GM23338 (cell line): ENCODE results near the gene SFR1. TPM values are rescaled to one million over a fixed set of nuclear protein-coding genes. Genes with fewer than 3 reads are reported as not detected.
A peak's percentile ranks its signal among the peaks of the same experiment; 100 is the strongest.

Experiments used
- ATAC-seq: fragments of 200-7000 bp; cut with Tn5 transposase; 3 replicates; pipeline ENCODE4 v1.9.1; 2020
- DNase-seq: peaks from one replicate; pipeline ENCODE4 v3.0.0-alpha.2; 2015; ENCODE audit warnings: low spot score
- H2AFZ ChIP-seq: fragments of 200-600 bp; sonication (generic); 2 replicates; pipeline ENCODE4 v1.8.0; 2016; ENCODE audit warnings: antibody characterized with exemption, mild to moderate bottlenecking, moderate library complexity
- H3F3A ChIP-seq: fragments of 200-600 bp; sonication (generic); replicated peaks from 2 replicates; pipeline ENCODE4 v1.8.0; 2017; ENCODE audit warnings: antibody characterized with exemption, mixed run types, low read depth
- H3K27ac ChIP-seq: fragments of 200-600 bp; sonication (generic); 2 replicates; pipeline ENCODE4 v1.6.1; 2016; ENCODE audit warnings: low read depth
- H3K27me3 ChIP-seq: fragments of 200-600 bp; sonication (generic); 2 replicates; pipeline ENCODE4 v1.8.0; 2016; ENCODE audit warnings: mild to moderate bottlenecking, mixed run types, moderate library complexity; ENCODE audit not compliant: insufficient read depth
- H3K36me3 ChIP-seq: fragments of 200-600 bp; sonication (generic); 2 replicates; pipeline ENCODE4 v1.8.0; 2016; ENCODE audit warnings: mild to moderate bottlenecking; ENCODE audit not compliant: insufficient read depth
- H3K4me1 ChIP-seq: fragments of 200-600 bp; sonication (generic); 2 replicates; pipeline ENCODE4 v1.8.0; 2016; ENCODE audit warnings: mild to moderate bottlenecking, moderate library complexity; ENCODE audit not compliant: insufficient read depth
- H3K4me2 ChIP-seq: fragments of 200-600 bp; sonication (generic); 2 replicates; pipeline ENCODE4 v1.7.1; 2017; ENCODE audit warnings: mixed run types
- H3K4me3 ChIP-seq: fragments of 200-600 bp; sonication (generic); 2 replicates; pipeline ENCODE4 v1.6.1; 2016; ENCODE audit warnings: mixed run types
- H3K79me2 ChIP-seq: fragments of 200-600 bp; sonication (generic); replicated peaks from 2 replicates; pipeline ENCODE4 v1.8.0; 2017; ENCODE audit warnings: mild to moderate bottlenecking; ENCODE audit not compliant: insufficient read depth
- H3K9me2 ChIP-seq: fragments of 200-600 bp; sonication (generic); 2 replicates; pipeline ENCODE4 v1.8.0; 2017; ENCODE audit not compliant: insufficient read depth
- H4K20me1 ChIP-seq: fragments of 200-600 bp; sonication (generic); replicated peaks from 2 replicates; pipeline ENCODE4 v1.8.0; 2017; ENCODE audit warnings: mild to moderate bottlenecking; ENCODE audit not compliant: insufficient read depth
- H3K27ac Mint-ChIP-seq: 2 replicates; pipeline ENCODE4 v1.8.0; 2020; ENCODE audit warnings: inconsistent platforms, mild to moderate bottlenecking, moderate library complexity, mixed read lengths
- H3K27me3 Mint-ChIP-seq: 3 replicates; pipeline ENCODE4 v1.8.0; 2022; ENCODE audit warnings: low read depth, mild to moderate bottlenecking, moderate library complexity, mixed read lengths, inconsistent platforms; ENCODE audit not compliant: insufficient read depth, poor library complexity
- H3K36me3 Mint-ChIP-seq: 3 replicates; pipeline ENCODE4 v1.8.0; 2021; ENCODE audit warnings: low read depth, mild to moderate bottlenecking, inconsistent platforms, moderate library complexity, mixed read lengths
- H3K4me1 Mint-ChIP-seq: 3 replicates; pipeline ENCODE4 v1.8.0; 2020; ENCODE audit warnings: mild to moderate bottlenecking, inconsistent platforms, mixed read lengths
- H3K4me3 Mint-ChIP-seq: 3 replicates; pipeline ENCODE4 v1.8.0; 2021; ENCODE audit warnings: moderate library complexity, mild to moderate bottlenecking, inconsistent platforms, mixed read lengths
- H3K9me3 Mint-ChIP-seq: 3 replicates; pipeline ENCODE4 v1.8.0; 2020; ENCODE audit warnings: moderate library complexity, mild to moderate bottlenecking, inconsistent platforms, mixed read lengths
- CREB1 ChIP-seq: fragments of 250-450 bp; sonication (Bioruptor Pico); IDR thresholded peaks from 2 replicates; pipeline ENCODE4 v1.5.0; 2020; ENCODE audit warnings: low read depth, mild to moderate bottlenecking, moderate library complexity
- CTCF ChIP-seq, 2 experiments: fragments of 200-600 bp in 1 of 2; sonication (generic) in 1 of 2; conservative IDR thresholded peaks; 2 replicates each; pipeline versions ENCODE4 v1.5.1 to v1.6.1; 2016 to 2017; ENCODE audit warnings: antibody characterized with exemption in 2 of 2, low read depth in 2 of 2, mild to moderate bottlenecking in 2 of 2, moderate library complexity in 1 of 2
- ETS1 ChIP-seq: IDR thresholded peaks from 2 replicates; pipeline ENCODE4 v1.6.1; 2016; ENCODE audit warnings: antibody characterized with exemption
- EZH2 ChIP-seq: fragments of 200-600 bp; sonication (generic); IDR thresholded peaks from one replicate; pipeline ENCODE4 v1.8.0; 2017; ENCODE audit warnings: antibody characterized with exemption, mild to moderate bottlenecking, low read depth; ENCODE audit not compliant: unreplicated experiment
- EZH2phosphoT487 ChIP-seq: fragments of 200-600 bp; sonication (generic); IDR thresholded peaks from one replicate; pipeline ENCODE4 v1.8.1; 2018; ENCODE audit warnings: antibody characterized with exemption; ENCODE audit not compliant: unreplicated experiment
- JUNB ChIP-seq: IDR thresholded peaks from one replicate; pipeline ENCODE4 v1.6.1; 2016; ENCODE audit warnings: antibody characterized with exemption; ENCODE audit not compliant: unreplicated experiment
- NANOG ChIP-seq: IDR thresholded peaks from 2 replicates; pipeline ENCODE4 v1.6.1; 2016; ENCODE audit warnings: antibody characterized with exemption, borderline replicate concordance
- POLR2AphosphoS5 ChIP-seq: IDR thresholded peaks from 2 replicates; pipeline ENCODE4 v1.6.1; 2016; ENCODE audit warnings: antibody characterized with exemption, low read depth
- REST ChIP-seq: IDR thresholded peaks from one replicate; pipeline ENCODE4 v1.6.1; 2018; ENCODE audit warnings: antibody characterized with exemption; ENCODE audit not compliant: unreplicated experiment
- STAT1 ChIP-seq: IDR thresholded peaks from one replicate; pipeline ENCODE4 v1.6.1; 2016; ENCODE audit warnings: antibody characterized with exemption; ENCODE audit not compliant: unreplicated experiment
- ZNF114 ChIP-seq: fragments of 250-450 bp; sonication (Bioruptor Pico); IDR thresholded peaks from 2 replicates; pipeline ENCODE4 v1.5.0; 2020; ENCODE audit warnings: mild to moderate bottlenecking, moderate library complexity
- ZNF331 ChIP-seq: fragments of 250-450 bp; sonication (Bioruptor Pico); IDR thresholded peaks from 2 replicates; pipeline ENCODE4 v1.5.0; 2020; ENCODE audit warnings: low read depth, mild to moderate bottlenecking, moderate library complexity
- polyA plus RNA-seq: library from polyadenylated mRNA; unstranded; fragments of >200 nt; fragmentation: Nextera tagmentation; extraction: Ambion mirVana; gene quantifications from 2 replicates; pipeline ENCODE4 v1.2.1, GENCODE V29; 2016
- total RNA-seq: library from RNA; depleted of rRNA; stranded (reverse); fragments of >200 nt; shearing (Covaris generic); gene quantifications from 2 replicates; pipeline ENCODE4 v1.2.3, GENCODE V29; 2014
- TF ChIP-seq, protein P1 (sequence below): fragments of 250-450 bp; sonication (Bioruptor Pico); IDR thresholded peaks from 2 replicates; pipeline ENCODE4 v1.5.0; 2020; ENCODE audit warnings: mild to moderate bottlenecking, moderate library complexity

The SFR1 gene
- total and polyA plus RNA-seq, 2 experiments from 2014 or later: 8.3 to 13.0 TPM

GRCh38 chr10:104119996-104120395, 2.0 kb upstream of the SFR1 start:
- H3K27ac Mint-ChIP-seq: peak overlapping the region; percentile 100; the same call in 1 of the 2 replicates
- no peak overlapping the region for H3K27ac ChIP-seq

More at GRCh38 chr10:104119996-104120395, 2.0 kb upstream of the SFR1 start:
- Histone ChIP-seq H3K27me3 (no peaks in the 10 kb centered on the region), H3K36me3 (no peaks in the 10 kb centered on the region), H3K4me1 (peaks cover 14% of the 10 kb centered on the region; the same call in 1 of the 2 replicates), H3K4me3 (no peak overlapping the region), H4K20me1 (no peaks in the 10 kb centered on the region), H3F3A (peaks cover 4% of the 10 kb centered on the region; the same call in 1 of the 2 replicates), H3K4me2 (no peak overlapping the region), H2AFZ (peak overlapping the region; percentile 43), H3K79me2 (no peaks in the 10 kb centered on the region), H3K9me2 (no peaks in the 10 kb centered on the region)
- Mint-ChIP-seq H3K4me1 (peaks cover 25% of the 10 kb centered on the region), H3K4me3 (peak overlapping the region; percentile 7; the same call in 1 of the 3 replicates), H3K36me3 (no peaks in the 10 kb centered on the region; the same call in 1 of the 3 replicates), H3K27me3 (peaks cover 8% of the 10 kb centered on the region), H3K9me3 (no peaks in the 10 kb centered on the region)
- no peak for ATAC-seq
- DNase-seq: no peak
- TF ChIP-seq CREB1 (CRISPR knock-in tag) (no peak), ETS1 (no peak), ZNF331 (CRISPR knock-in tag) (no peak), NANOG (no peak), REST (no peak), ZNF114 (CRISPR knock-in tag) (no peak), EZH2phosphoT487 (no peak), JUNB (no peak), EZH2 (no peak), CTCF (conservative IDR thresholded peaks at IDR 0.05; ENCODE audit: low read depth in 2 of 2) (no peak), POLR2AphosphoS5 (no peak), STAT1 (no peak)
- TF ChIP-seq, protein P1, sequence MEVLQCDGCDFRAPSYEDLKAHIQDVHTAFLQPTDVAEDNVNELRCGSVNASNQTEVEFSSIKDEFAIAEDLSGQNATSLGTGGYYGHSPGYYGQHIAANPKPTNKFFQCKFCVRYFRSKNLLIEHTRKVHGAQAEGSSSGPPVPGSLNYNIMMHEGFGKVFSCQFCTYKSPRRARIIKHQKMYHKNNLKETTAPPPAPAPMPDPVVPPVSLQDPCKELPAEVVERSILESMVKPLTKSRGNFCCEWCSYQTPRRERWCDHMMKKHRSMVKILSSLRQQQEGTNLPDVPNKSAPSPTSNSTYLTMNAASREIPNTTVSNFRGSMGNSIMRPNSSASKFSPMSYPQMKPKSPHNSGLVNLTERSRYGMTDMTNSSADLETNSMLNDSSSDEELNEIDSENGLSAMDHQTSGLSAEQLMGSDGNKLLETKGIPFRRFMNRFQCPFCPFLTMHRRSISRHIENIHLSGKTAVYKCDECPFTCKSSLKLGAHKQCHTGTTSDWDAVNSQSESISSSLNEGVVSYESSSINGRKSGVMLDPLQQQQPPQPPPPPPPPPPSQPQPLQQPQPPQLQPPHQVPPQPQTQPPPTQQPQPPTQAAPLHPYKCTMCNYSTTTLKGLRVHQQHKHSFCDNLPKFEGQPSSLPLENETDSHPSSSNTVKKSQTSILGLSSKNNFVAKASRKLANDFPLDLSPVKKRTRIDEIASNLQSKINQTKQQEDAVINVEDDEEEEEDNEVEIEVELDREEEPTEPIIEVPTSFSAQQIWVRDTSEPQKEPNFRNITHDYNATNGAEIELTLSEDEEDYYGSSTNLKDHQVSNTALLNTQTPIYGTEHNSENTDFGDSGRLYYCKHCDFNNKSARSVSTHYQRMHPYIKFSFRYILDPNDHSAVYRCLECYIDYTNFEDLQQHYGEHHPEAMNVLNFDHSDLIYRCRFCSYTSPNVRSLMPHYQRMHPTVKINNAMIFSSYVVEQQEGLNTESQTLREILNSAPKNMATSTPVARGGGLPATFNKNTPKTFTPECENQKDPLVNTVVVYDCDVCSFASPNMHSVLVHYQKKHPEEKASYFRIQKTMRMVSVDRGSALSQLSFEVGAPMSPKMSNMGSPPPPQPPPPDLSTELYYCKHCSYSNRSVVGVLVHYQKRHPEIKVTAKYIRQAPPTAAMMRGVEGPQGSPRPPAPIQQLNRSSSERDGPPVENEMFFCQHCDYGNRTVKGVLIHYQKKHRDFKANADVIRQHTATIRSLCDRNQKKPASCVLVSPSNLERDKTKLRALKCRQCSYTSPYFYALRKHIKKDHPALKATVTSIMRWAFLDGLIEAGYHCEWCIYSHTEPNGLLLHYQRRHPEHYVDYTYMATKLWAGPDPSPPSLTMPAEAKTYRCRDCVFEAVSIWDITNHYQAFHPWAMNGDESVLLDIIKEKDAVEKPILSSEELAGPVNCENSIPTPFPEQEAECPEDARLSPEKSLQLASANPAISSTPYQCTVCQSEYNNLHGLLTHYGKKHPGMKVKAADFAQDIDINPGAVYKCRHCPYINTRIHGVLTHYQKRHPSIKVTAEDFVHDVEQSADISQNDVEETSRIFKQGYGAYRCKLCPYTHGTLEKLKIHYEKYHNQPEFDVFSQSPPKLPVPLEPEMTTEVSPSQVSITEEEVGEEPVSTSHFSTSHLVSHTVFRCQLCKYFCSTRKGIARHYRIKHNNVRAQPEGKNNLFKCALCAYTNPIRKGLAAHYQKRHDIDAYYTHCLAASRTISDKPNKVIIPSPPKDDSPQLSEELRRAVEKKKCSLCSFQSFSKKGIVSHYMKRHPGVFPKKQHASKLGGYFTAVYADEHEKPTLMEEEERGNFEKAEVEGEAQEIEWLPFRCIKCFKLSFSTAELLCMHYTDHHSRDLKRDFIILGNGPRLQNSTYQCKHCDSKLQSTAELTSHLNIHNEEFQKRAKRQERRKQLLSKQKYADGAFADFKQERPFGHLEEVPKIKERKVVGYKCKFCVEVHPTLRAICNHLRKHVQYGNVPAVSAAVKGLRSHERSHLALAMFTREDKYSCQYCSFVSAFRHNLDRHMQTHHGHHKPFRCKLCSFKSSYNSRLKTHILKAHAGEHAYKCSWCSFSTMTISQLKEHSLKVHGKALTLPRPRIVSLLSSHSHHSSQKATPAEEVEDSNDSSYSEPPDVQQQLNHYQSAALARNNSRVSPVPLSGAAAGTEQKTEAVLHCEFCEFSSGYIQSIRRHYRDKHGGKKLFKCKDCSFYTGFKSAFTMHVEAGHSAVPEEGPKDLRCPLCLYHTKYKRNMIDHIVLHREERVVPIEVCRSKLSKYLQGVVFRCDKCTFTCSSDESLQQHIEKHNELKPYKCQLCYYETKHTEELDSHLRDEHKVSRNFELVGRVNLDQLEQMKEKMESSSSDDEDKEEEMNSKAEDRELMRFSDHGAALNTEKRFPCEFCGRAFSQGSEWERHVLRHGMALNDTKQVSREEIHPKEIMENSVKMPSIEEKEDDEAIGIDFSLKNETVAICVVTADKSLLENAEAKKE: no peak
